Fibroblast of lung (primary cell): ENCODE measurements around the gene RABGAP1.

ENCODE experiments used
- CTCF ChIP-seq, 2 donors: IDR thresholded peaks in 1 of 2; conservative IDR thresholded peaks in 1 of 2; 1 replicate in 1 of 2; 2 replicates in 1 of 2; pipeline ENCODE4 v1.5.1; 2011 to 2012; ENCODE audit warnings: low read length in 2 of 2, control low read depth in 1 of 2, inconsistent platforms in 1 of 2, low read depth in 1 of 2, mild to moderate bottlenecking in 1 of 2
- EZH2 ChIP-seq: IDR thresholded peaks from 2 replicates; pipeline ENCODE4 v1.5.1; 2012; ENCODE audit warnings: low read length, control low read depth, mild to moderate bottlenecking; ENCODE audit errors: missing control alignments

GRCh38 chr9:123096987-123097386 lies 156.2 kb downstream of the RABGAP1 start:
- TF ChIP-seq CTCF (conservative IDR thresholded peaks at IDR 0.05 in 1 of 2, IDR thresholded peaks at IDR 0.05 in 1 of 2; ENCODE audit: low read depth in 1 of 2, low read length in 2 of 2) (no peak), EZH2 (no peak)
